K562 (cell line): ENCODE results near the gene PLEKHN1. TPM values are rescaled to one million over a fixed set of nuclear protein-coding genes. Genes with fewer than 3 reads are reported as not detected.
A peak's percentile ranks its signal among the peaks of the same experiment; 100 is the strongest.

ENCODE experiments used
- ATF7 ChIP-seq: fragments of 450-650 bp; IDR thresholded peaks from 2 replicates; pipeline ENCODE4 v1.7.1; 2014; ENCODE audit warnings: mild to moderate bottlenecking, moderate library complexity
- BRD9 ChIP-seq: fragments of 450-650 bp; IDR thresholded peaks from 2 replicates; pipeline ENCODE4 v1.6.1; 2018; ENCODE audit warnings: low read depth; ENCODE audit not compliant: partially characterized antibody
- CSDE1 ChIP-seq, 2 experiments: fragments of 450-650 bp; IDR thresholded peaks; 2 replicates each; pipeline ENCODE4 v1.6.1; 2016; ENCODE audit warnings: mild to moderate bottlenecking in 1 of 2
- FIP1L1 ChIP-seq: fragments of 200-400 bp; formaldehyde crosslinking; IDR thresholded peaks from 2 replicates; pipeline ENCODE4 v1.6.1; 2018; ENCODE audit warnings: mild to moderate bottlenecking, low read depth, low read length; ENCODE audit not compliant: poor library complexity, severe bottlenecking
- HINFP ChIP-seq: fragments of 450-650 bp; conservative IDR thresholded peaks from 2 replicates; pipeline ENCODE4 v1.6.1; 2016; ENCODE audit warnings: missing genetic modification characterization, low read depth, mild to moderate bottlenecking, control low read depth, missing compliant biosample characterization
- HIVEP1 ChIP-seq: fragments of 250-450 bp; sonication (Bioruptor Pico); IDR thresholded peaks from 2 replicates; pipeline ENCODE4 v1.4.0; 2020; ENCODE audit warnings: mild to moderate bottlenecking
- IRF2 ChIP-seq: sonication (generic); formaldehyde crosslinking; IDR thresholded peaks from 2 replicates; pipeline ENCODE4 v1.8.1; 2022; ENCODE audit warnings: mild to moderate bottlenecking, missing genetic modification reagents
- MED1 ChIP-seq: sonication (generic); formaldehyde crosslinking; IDR thresholded peaks from 2 replicates; pipeline ENCODE4 v1.8.1; 2023; ENCODE audit warnings: missing genetic modification reagents, borderline replicate concordance
- NFE2 ChIP-seq: IDR thresholded peaks from 2 replicates; pipeline ENCODE4 v1.6.1; 2014; ENCODE audit warnings: antibody characterized with exemption, low read depth
- NONO ChIP-seq, 2 experiments: fragments of 200-400 bp in 1 of 2; fragments of 450-650 bp in 1 of 2; formaldehyde crosslinking in 1 of 2; IDR thresholded peaks; 2 replicates each; pipeline ENCODE4 v1.6.1; 2017; ENCODE audit warnings: low read depth in 2 of 2, mild to moderate bottlenecking in 2 of 2, moderate library complexity in 2 of 2, low read length in 1 of 2
- NR2C1 ChIP-seq, 2 experiments: fragments of 450-650 bp; IDR thresholded peaks; 2 replicates each; pipeline ENCODE4 v1.6.1; 2017; ENCODE audit warnings: mild to moderate bottlenecking in 2 of 2, antibody characterized with exemption in 1 of 2, inconsistent platforms in 1 of 2, missing compliant biosample characterization in 1 of 2, missing genetic modification characterization in 1 of 2
- PCBP1 ChIP-seq: fragments of 200-400 bp; formaldehyde crosslinking; IDR thresholded peaks from 2 replicates; pipeline ENCODE4 v1.6.1; 2018; ENCODE audit warnings: mild to moderate bottlenecking, low read depth, low read length; ENCODE audit not compliant: poor library complexity, severe bottlenecking
- PKNOX1 ChIP-seq: fragments of 450-650 bp; IDR thresholded peaks from 2 replicates; pipeline ENCODE4 v1.6.1; 2016
- RBM15 ChIP-seq: fragments of 200-400 bp; formaldehyde crosslinking; IDR thresholded peaks from 2 replicates; pipeline ENCODE4 v1.6.1; 2018; ENCODE audit warnings: mild to moderate bottlenecking, low read length, moderate library complexity; ENCODE audit not compliant: insufficient read depth
- TAF7 ChIP-seq: fragments of 450-650 bp; IDR thresholded peaks from 2 replicates; pipeline ENCODE4 v1.6.1; 2016; ENCODE audit warnings: missing genetic modification characterization, missing compliant biosample characterization
- THRAP3 ChIP-seq: fragments of 450-650 bp; IDR thresholded peaks from 2 replicates; pipeline ENCODE4 v1.6.1; 2016; ENCODE audit warnings: mild to moderate bottlenecking, inconsistent platforms, borderline replicate concordance
- ZFP36 ChIP-seq: fragments of 150-350 bp; IDR thresholded peaks from 2 replicates; pipeline ENCODE4 v1.6.1; 2018; ENCODE audit warnings: low read length, low read depth; ENCODE audit not compliant: partially characterized antibody
- ZKSCAN3 ChIP-seq: fragments of 250-450 bp; sonication (Bioruptor Pico); IDR thresholded peaks from 2 replicates; pipeline ENCODE4 v1.4.0; 2020
- ZNF124 ChIP-seq: sonication (generic); formaldehyde crosslinking; IDR thresholded peaks from 2 replicates; pipeline ENCODE4 v1.8.1; 2022; ENCODE audit warnings: missing genetic modification reagents
- ZNF175 ChIP-seq: fragments of 200-800 bp; sonication (Bioruptor generic); IDR thresholded peaks from 2 replicates; pipeline ENCODE4 v1.6.1; 2016; ENCODE audit warnings: low read depth, mild to moderate bottlenecking, missing genetic modification characterization, missing compliant biosample characterization
- ZNF24 ChIP-seq: fragments of 450-650 bp; IDR thresholded peaks from 2 replicates; pipeline ENCODE4 v1.6.1; 2016
- ZNF408 ChIP-seq: fragments of 250-450 bp; sonication (Bioruptor Pico); IDR thresholded peaks from 2 replicates; pipeline ENCODE4 v1.4.0; 2020; ENCODE audit warnings: low read depth, mild to moderate bottlenecking, moderate library complexity
- ZNF445 ChIP-seq: fragments of 250-450 bp; sonication (Bioruptor Pico); IDR thresholded peaks from 2 replicates; pipeline ENCODE4 v1.4.0; 2020; ENCODE audit warnings: low read depth, mild to moderate bottlenecking, moderate library complexity
- polyA plus RNA-seq, 8 experiments: library from polyadenylated mRNA; depleted of rRNA in 4 of 8; stranded (reverse) in 5 of 8; unstranded in 3 of 8; fragments of >200 nt; fragmentation: Nextera tagmentation in 2 of 8; fragmentation: Illumina TruSeq in 1 of 8; extraction: Ambion mirVana in 2 of 8; extraction: Trizol in 1 of 8; gene quantifications; 2 replicates each; pipeline versions ENCODE4 v1.2.1 to v1.2.3, GENCODE V29; 2011 to 2014; ENCODE audit warnings: inconsistent platforms in 1 of 8, missing spikeins in 1 of 8
- total RNA-seq, 7 experiments: library from RNA; depleted of rRNA in 6 of 7; stranded (reverse); fragments of >200 nt in 6 of 7; fragmentation: Illumina TruSeq in 2 of 7; extraction: Trizol in 2 of 7; gene quantifications; 2 replicates each; pipeline versions ENCODE4 v1.2.1 to v1.2.3, GENCODE V29; 2011 to 2021; ENCODE audit warnings: low replicate concordance in 1 of 7
- TF ChIP-seq, protein P1 (sequence below): sonication (generic); formaldehyde crosslinking; IDR thresholded peaks from 2 replicates; pipeline ENCODE4 v1.8.0; 2022; ENCODE audit warnings: mild to moderate bottlenecking, low read depth, missing genetic modification reagents
- TF ChIP-seq, protein P2 (sequence below): fragments of 250-450 bp; sonication (Bioruptor Pico); IDR thresholded peaks from 2 replicates; pipeline ENCODE4 v1.9.0; 2021; ENCODE audit warnings: mild to moderate bottlenecking

Gene PLEKHN1
- total and polyA plus RNA-seq, 9 of the 15 experiments (the other 6 are each of a cell fraction or from before 2014, with no cell fraction given): 0.07 to 1.5 (median 0.13) TPM; not detected in 2

DNA sequence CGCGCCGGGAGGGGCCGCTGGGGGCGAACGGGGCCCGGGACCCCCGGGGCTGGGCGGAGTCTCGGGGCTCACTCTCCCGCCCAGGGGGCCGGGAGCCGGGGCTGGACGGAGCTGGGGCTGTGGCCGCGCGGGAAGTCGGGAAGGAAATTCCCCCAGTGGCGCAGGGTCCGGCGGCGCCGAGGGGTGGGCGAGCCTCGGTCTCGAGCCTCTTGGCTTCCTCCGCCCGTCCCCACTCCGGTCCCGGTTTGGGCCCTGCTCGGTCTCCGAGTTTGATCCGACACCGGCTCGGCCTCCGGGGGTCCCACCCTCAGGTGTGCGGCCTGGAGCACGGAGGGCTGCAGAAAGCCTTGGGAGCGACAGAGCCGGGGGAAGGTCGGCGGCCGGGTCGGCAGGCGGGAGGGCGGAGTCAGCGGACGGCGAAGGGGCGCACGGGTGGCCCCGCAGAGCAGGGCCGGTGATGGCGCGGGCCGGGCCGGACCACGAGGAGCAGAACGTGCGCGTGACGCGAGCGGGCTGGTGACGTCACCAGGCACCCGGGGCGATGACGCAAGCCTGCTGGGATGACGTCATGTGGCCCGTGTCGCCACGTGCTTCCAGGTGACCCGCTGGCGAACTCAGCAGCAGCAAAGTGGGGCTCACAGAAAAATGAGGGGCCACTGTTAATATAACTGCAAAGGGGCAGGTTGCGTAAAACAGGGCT lies 34.2 kb downstream of the PLEKHN1 start (continued):
- peak; percentile 80 for TF ChIP-seq ZNF175
- TF ChIP-seq ZNF408: no peak
- TF ChIP-seq, protein P1, sequence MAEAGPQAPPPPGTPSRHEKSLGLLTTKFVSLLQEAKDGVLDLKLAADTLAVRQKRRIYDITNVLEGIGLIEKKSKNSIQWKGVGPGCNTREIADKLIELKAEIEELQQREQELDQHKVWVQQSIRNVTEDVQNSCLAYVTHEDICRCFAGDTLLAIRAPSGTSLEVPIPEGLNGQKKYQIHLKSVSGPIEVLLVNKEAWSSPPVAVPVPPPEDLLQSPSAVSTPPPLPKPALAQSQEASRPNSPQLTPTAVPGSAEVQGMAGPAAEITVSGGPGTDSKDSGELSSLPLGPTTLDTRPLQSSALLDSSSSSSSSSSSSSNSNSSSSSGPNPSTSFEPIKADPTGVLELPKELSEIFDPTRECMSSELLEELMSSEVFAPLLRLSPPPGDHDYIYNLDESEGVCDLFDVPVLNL: peak; percentile 66; the same call in 1 of the 2 replicates
- 0 out of 2 replicates have a peak, but pooled peaks have one; percentile 28 for TF ChIP-seq ZNF24
- TF ChIP-seq HINFP (tag): no peak
- TF ChIP-seq NR2C1 (IDR thresholded peaks at IDR 0.05): no peak
- peak; percentile 62 for TF ChIP-seq NR2C1 (tag; IDR thresholded peaks at IDR 0.05)
- no peak for TF ChIP-seq ZFP36
- TF ChIP-seq BRD9: no peak
- TF ChIP-seq ZKSCAN3: no peak
- peak; percentile 100 for TF ChIP-seq ATF7
- TF ChIP-seq THRAP3: no peak
- TF ChIP-seq TAF7 (tag): no peak
- peak; percentile 93; the same call in 1 of the 2 replicates for TF ChIP-seq MED1 (CRISPR knock-in tag)
- TF ChIP-seq NFE2: no peak
- 0 out of 2 replicates have a peak, but pooled peaks have one; percentile 40 for TF ChIP-seq ZNF445 (CRISPR knock-in tag)
- peak; percentile 92 for TF ChIP-seq IRF2 (CRISPR knock-in tag)
- TF ChIP-seq PKNOX1: no peak
- peak; percentile 87 for TF ChIP-seq PCBP1
- TF ChIP-seq RBM15: no peak
- TF ChIP-seq, protein P2, sequence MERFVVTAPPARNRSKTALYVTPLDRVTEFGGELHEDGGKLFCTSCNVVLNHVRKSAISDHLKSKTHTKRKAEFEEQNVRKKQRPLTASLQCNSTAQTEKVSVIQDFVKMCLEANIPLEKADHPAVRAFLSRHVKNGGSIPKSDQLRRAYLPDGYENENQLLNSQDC: no peak
- TF ChIP-seq HIVEP1 (CRISPR knock-in tag): no peak
- peak; percentile 95 for TF ChIP-seq ZNF124 (CRISPR knock-in tag)
- no peak for TF ChIP-seq FIP1L1
- TF ChIP-seq CSDE1 (IDR thresholded peaks at IDR 0.05): peak in 1 of 2 experiments; percentile 98; a peak in 1 of 4 replicates
- peak; percentile 86 to 93 for TF ChIP-seq NONO (IDR thresholded peaks at IDR 0.05; ENCODE audit: low read depth in 2 of 2, low read length in 1 of 2)
